ENCODE results near the gene EXOC6.

The EXOC6 gene

GRCh38 chr10:92847202-92847864 is 987 bp upstream of the EXOC6 start:
- Histone ChIP-seq H3K4me1 (ENCODE audit: control insufficient read depth in 5 of 5, insufficient read depth in 5 of 5, low read length in 5 of 5) (peaks cover 3 to 23% (median 17%) of the 10 kb centered on the region in 5 donors), H3K27me3 (ENCODE audit: control insufficient read depth in 5 of 5, insufficient read depth in 4 of 5, low read length in 5 of 5) (no peaks in the 10 kb centered on the region), H3K9me3 (ENCODE audit: control insufficient read depth in 5 of 5, low read length in 5 of 5) (no peaks in the 10 kb centered on the region), H3K27ac (ENCODE audit: low read depth, low read length) (no peak overlapping the region), H3K4me3 (ENCODE audit: low read depth in 1 of 5, low read length in 5 of 5) (peak overlapping the region in 2 of 5 donors; percentile 75 to 84), H3K9ac (ENCODE audit: low read length in 5 of 5) (peak overlapping the region in 1 of 5 donors; percentile 72), H3K36me3 (ENCODE audit: control insufficient read depth in 5 of 5, insufficient read depth in 5 of 5, low read length in 5 of 5) (no peaks in the 10 kb centered on the region)

- H3K27me3 ChIP-seq (ENCODE audit: control insufficient read depth in 5 of 5, insufficient read depth in 4 of 5, low read length in 5 of 5) = no peaks in the 10 kb centered on the region
- peak overlapping the region in 3 of 5 donors; percentile 51 to 72 (median 62) for H3K9ac ChIP-seq (ENCODE audit: low read length in 5 of 5)
- no peaks in the 10 kb centered on the region for H3K36me3 ChIP-seq (ENCODE audit: control insufficient read depth in 5 of 5, insufficient read depth in 5 of 5, low read length in 5 of 5)
- H3K4me1 ChIP-seq (ENCODE audit: control insufficient read depth in 5 of 5, insufficient read depth in 5 of 5, low read length in 5 of 5) = peaks cover 3 to 21% (median 17%) of the 10 kb centered on the region in 5 donors
- no peaks in the 10 kb centered on the region for H3K9me3 ChIP-seq (ENCODE audit: control insufficient read depth in 5 of 5, low read length in 5 of 5)
- peak overlapping the region; percentile 75 to 86 (median 84) for H3K4me3 ChIP-seq (ENCODE audit: low read depth in 1 of 5, low read length in 5 of 5)
- H3K27ac ChIP-seq (ENCODE audit: low read depth, low read length) = peak overlapping the region; percentile 57
Measured at GRCh38 chr10:92848037-92848440, 281 bp upstream of the EXOC6 start.

- peaks cover 3 to 21% (median 17%) of the 10 kb centered on the region in 5 donors for H3K4me1 ChIP-seq (ENCODE audit: control insufficient read depth in 5 of 5, insufficient read depth in 5 of 5, low read length in 5 of 5)
- peak overlapping the region; percentile 65 to 81 (median 77) for H3K9ac ChIP-seq (ENCODE audit: low read length in 5 of 5)
- no peaks in the 10 kb centered on the region for H3K36me3 ChIP-seq (ENCODE audit: control insufficient read depth in 5 of 5, insufficient read depth in 5 of 5, low read length in 5 of 5)
- peak overlapping the region; percentile 57 for H3K27ac ChIP-seq (ENCODE audit: low read depth, low read length)
- H3K9me3 ChIP-seq (ENCODE audit: control insufficient read depth in 5 of 5, low read length in 5 of 5) = no peaks in the 10 kb centered on the region
- H3K27me3 ChIP-seq (ENCODE audit: control insufficient read depth in 5 of 5, insufficient read depth in 4 of 5, low read length in 5 of 5) = no peaks in the 10 kb centered on the region
- H3K4me3 ChIP-seq (ENCODE audit: low read depth in 1 of 5, low read length in 5 of 5) = peak overlapping the region; percentile 73 to 91 (median 80)
Measured at GRCh38 chr10:92849234-92849525, 860 bp downstream of the EXOC6 start.

GRCh38 chr10:92849576-92850090 is 1.3 kb downstream of the EXOC6 start:
- Histone ChIP-seq H3K27ac (ENCODE audit: low read depth, low read length) (no peak overlapping the region), H3K9ac (ENCODE audit: low read length in 5 of 5) (peak overlapping the region in 2 of 5 donors; percentile 65 to 77), H3K9me3 (ENCODE audit: control insufficient read depth in 5 of 5, low read length in 5 of 5) (no peaks in the 10 kb centered on the region), H3K4me3 (ENCODE audit: low read depth in 1 of 5, low read length in 5 of 5) (peak overlapping the region in 4 of 5 donors; percentile 73 to 91 (median 80)), H3K27me3 (ENCODE audit: control insufficient read depth in 5 of 5, insufficient read depth in 4 of 5, low read length in 5 of 5) (no peaks in the 10 kb centered on the region), H3K36me3 (ENCODE audit: control insufficient read depth in 5 of 5, insufficient read depth in 5 of 5, low read length in 5 of 5) (no peaks in the 10 kb centered on the region), H3K4me1 (ENCODE audit: control insufficient read depth in 5 of 5, insufficient read depth in 5 of 5, low read length in 5 of 5) (peaks cover 3 to 21% (median 17%) of the 10 kb centered on the region in 5 donors)

- no peaks in the 10 kb centered on the region for H3K27me3 ChIP-seq (ENCODE audit: control insufficient read depth in 5 of 5, insufficient read depth in 4 of 5, low read length in 5 of 5)
- no peak overlapping the region for H3K9ac ChIP-seq (ENCODE audit: low read length in 5 of 5)
- H3K4me1 ChIP-seq (ENCODE audit: control insufficient read depth in 5 of 5, insufficient read depth in 5 of 5, low read length in 5 of 5) = peaks cover 3 to 21% (median 17%) of the 10 kb centered on the region in 5 donors
- H3K36me3 ChIP-seq (ENCODE audit: control insufficient read depth in 5 of 5, insufficient read depth in 5 of 5, low read length in 5 of 5) = no peaks in the 10 kb centered on the region
- H3K4me3 ChIP-seq (ENCODE audit: low read depth in 1 of 5, low read length in 5 of 5) = no peak overlapping the region
- H3K9me3 ChIP-seq (ENCODE audit: control insufficient read depth in 5 of 5, low read length in 5 of 5) = no peaks in the 10 kb centered on the region
- no peak overlapping the region for H3K27ac ChIP-seq (ENCODE audit: low read depth, low read length)
Measured at GRCh38 chr10:92850185-92850584, 1.9 kb downstream of the EXOC6 start.

- Histone ChIP-seq H3K36me3 (ENCODE audit: control insufficient read depth in 5 of 5, insufficient read depth in 5 of 5, low read length in 5 of 5) (no peaks in the 10 kb centered on the region), H3K9me3 (ENCODE audit: control insufficient read depth in 5 of 5, low read length in 5 of 5) (no peaks in the 10 kb centered on the region), H3K4me1 (ENCODE audit: control insufficient read depth in 5 of 5, insufficient read depth in 5 of 5, low read length in 5 of 5) (peaks cover 3 to 21% (median 17%) of the 10 kb centered on the region in 5 donors), H3K27me3 (ENCODE audit: control insufficient read depth in 5 of 5, insufficient read depth in 4 of 5, low read length in 5 of 5) (no peaks in the 10 kb centered on the region), H3K27ac (ENCODE audit: low read depth, low read length) (no peak overlapping the region), H3K4me3 (ENCODE audit: low read depth in 1 of 5, low read length in 5 of 5) (no peak overlapping the region), H3K9ac (ENCODE audit: low read length in 5 of 5) (no peak overlapping the region)
Measured at GRCh38 chr10:92851003-92851402, 2.7 kb downstream of the EXOC6 start.

GRCh38 chr10:92855560-92855959 is 7.2 kb downstream of the EXOC6 start:
- no peak overlapping the region for H3K27ac ChIP-seq (ENCODE audit: low read depth, low read length)
- H3K36me3 ChIP-seq (ENCODE audit: control insufficient read depth in 5 of 5, insufficient read depth in 5 of 5, low read length in 5 of 5) = no peaks in the 10 kb centered on the region
- no peaks in the 10 kb centered on the region for H3K27me3 ChIP-seq (ENCODE audit: control insufficient read depth in 5 of 5, insufficient read depth in 4 of 5, low read length in 5 of 5)

GRCh38 chr10:92857904-92858514 is 9.7 kb downstream of the EXOC6 start:
- Histone ChIP-seq H3K27me3 (ENCODE audit: control insufficient read depth in 5 of 5, insufficient read depth in 4 of 5, low read length in 5 of 5) (no peaks in the 10 kb centered on the region), H3K4me1 (ENCODE audit: control insufficient read depth in 5 of 5, insufficient read depth in 5 of 5, low read length in 5 of 5) (no peaks in the 10 kb centered on the region), H3K4me3 (ENCODE audit: low read depth in 1 of 5, low read length in 5 of 5) (no peak overlapping the region), H3K9me3 (ENCODE audit: control insufficient read depth in 5 of 5, low read length in 5 of 5) (peaks cover 6 to 24% (median 20%) of the 10 kb centered on the region in 5 donors), H3K27ac (ENCODE audit: low read depth, low read length) (no peak overlapping the region), H3K9ac (ENCODE audit: low read length in 5 of 5) (no peak overlapping the region), H3K36me3 (ENCODE audit: control insufficient read depth in 5 of 5, insufficient read depth in 5 of 5, low read length in 5 of 5) (no peaks in the 10 kb centered on the region)

More at GRCh38 chr10:92855560-92855959, 7.2 kb downstream of the EXOC6 start:
- H3K4me1 ChIP-seq (ENCODE audit: control insufficient read depth in 5 of 5, insufficient read depth in 5 of 5, low read length in 5 of 5) = no peaks in the 10 kb centered on the region
- peaks cover 6 to 24% (median 20%) of the 10 kb centered on the region in 5 donors for H3K9me3 ChIP-seq (ENCODE audit: control insufficient read depth in 5 of 5, low read length in 5 of 5)
- H3K9ac ChIP-seq (ENCODE audit: low read length in 5 of 5) = no peak overlapping the region
- no peak overlapping the region for H3K4me3 ChIP-seq (ENCODE audit: low read depth in 1 of 5, low read length in 5 of 5)

- Histone ChIP-seq H3K27ac (ENCODE audit: low read depth, low read length) (no peak overlapping the region), H3K9ac (ENCODE audit: low read length in 5 of 5) (no peak overlapping the region)
Measured at GRCh38 chr10:92867235-92867634, 18.9 kb downstream of the EXOC6 start.

GRCh38 chr10:92868036-92868435 is 19.7 kb downstream of the EXOC6 start:
- no peak overlapping the region for H3K27ac ChIP-seq (ENCODE audit: low read depth, low read length)
- H3K4me3 ChIP-seq (ENCODE audit: low read depth in 1 of 5, low read length in 5 of 5) = no peak overlapping the region
- no peaks in the 10 kb centered on the region for H3K36me3 ChIP-seq (ENCODE audit: control insufficient read depth in 5 of 5, insufficient read depth in 5 of 5, low read length in 5 of 5)
- H3K9ac ChIP-seq (ENCODE audit: low read length in 5 of 5) = no peak overlapping the region
- no peaks in the 10 kb centered on the region for H3K27me3 ChIP-seq (ENCODE audit: control insufficient read depth in 5 of 5, insufficient read depth in 4 of 5, low read length in 5 of 5)
- H3K9me3 ChIP-seq (ENCODE audit: control insufficient read depth in 5 of 5, low read length in 5 of 5) = peaks cover 0 to 2% (median 0%) of the 10 kb centered on the region in 5 donors
- no peaks in the 10 kb centered on the region for H3K4me1 ChIP-seq (ENCODE audit: control insufficient read depth in 5 of 5, insufficient read depth in 5 of 5, low read length in 5 of 5)

More at GRCh38 chr10:92867235-92867634, 18.9 kb downstream of the EXOC6 start:
- Histone ChIP-seq H3K4me1 (ENCODE audit: control insufficient read depth in 5 of 5, insufficient read depth in 5 of 5, low read length in 5 of 5) (no peaks in the 10 kb centered on the region), H3K4me3 (ENCODE audit: low read depth in 1 of 5, low read length in 5 of 5) (no peak overlapping the region), H3K9me3 (ENCODE audit: control insufficient read depth in 5 of 5, low read length in 5 of 5) (peaks cover 0 to 2% (median 0%) of the 10 kb centered on the region in 5 donors), H3K27me3 (ENCODE audit: control insufficient read depth in 5 of 5, insufficient read depth in 4 of 5, low read length in 5 of 5) (no peaks in the 10 kb centered on the region), H3K36me3 (ENCODE audit: control insufficient read depth in 5 of 5, insufficient read depth in 5 of 5, low read length in 5 of 5) (no peaks in the 10 kb centered on the region)
